EL (cell line): ENCODE data around the gene FGF11.

Source experiments
- DNase-seq: peaks from one replicate; pipeline ENCODE4 v3.0.0-alpha.2; 2016

Gene FGF11

GRCh38 chr17:7435676-7436555 is 3.4 kb upstream of the FGF11 start:
- DNase-seq: peak; percentile 49

- peak; percentile 80 for DNase-seq
Observed at GRCh38 chr17:7436556-7437368, 2.5 kb upstream of the FGF11 start.

- no peak for DNase-seq
Observed at GRCh38 chr17:7437369-7437863, 1.9 kb upstream of the FGF11 start.

- peak; percentile 44 for DNase-seq
Observed at GRCh38 chr17:7437950-7438614, 1.2 kb upstream of the FGF11 start.

- DNase-seq: no peak
Observed at GRCh38 chr17:7438656-7439460, 454 bp upstream of the FGF11 start.

- peak; percentile 61 for DNase-seq
Observed at GRCh38 chr17:7440113-7440833, 961 bp downstream of the FGF11 start.

- peak; percentile 36 for DNase-seq
Observed at GRCh38 chr17:7440834-7441195, 1.5 kb downstream of the FGF11 start.

GRCh38 chr17:7441266-7441665 is 2.0 kb downstream of the FGF11 start:
- no peak for DNase-seq

- no peak for DNase-seq
Observed at GRCh38 chr17:7442142-7442541, 2.8 kb downstream of the FGF11 start.

- DNase-seq: peak; percentile 44
Observed at GRCh38 chr17:7443499-7444485, 4.5 kb downstream of the FGF11 start.

GRCh38 chr17:7444682-7445618 is 5.6 kb downstream of the FGF11 start, which contains the start of gene CHRNB1:
CHRNB1 (plus strand) TSS chr17:7445061; CDS start chr17:7445128, 67 bp downstream.
- DNase-seq: peak; percentile 56

GRCh38 chr17:7445619-7445968 is 6.3 kb downstream of the FGF11 start:
- DNase-seq: no peak

GRCh38 chr17:7448461-7448860 is 9.1 kb downstream of the FGF11 start:
- DNase-seq: no peak

- DNase-seq: no peak
Observed at GRCh38 chr17:7459961-7460545, 20.7 kb downstream of the FGF11 start.

- DNase-seq: no peak
Observed at GRCh38 chr17:7460850-7461660, 21.7 kb downstream of the FGF11 start.

GRCh38 chr17:7462474-7463371 is 23.4 kb downstream of the FGF11 start:
- no peak for DNase-seq

GRCh38 chr17:7463372-7463846 is 24.1 kb downstream of the FGF11 start:
- DNase-seq: no peak
